Measurements from ENCODE around the gene AKR1C4.

AKR1C4 gene

DNA sequence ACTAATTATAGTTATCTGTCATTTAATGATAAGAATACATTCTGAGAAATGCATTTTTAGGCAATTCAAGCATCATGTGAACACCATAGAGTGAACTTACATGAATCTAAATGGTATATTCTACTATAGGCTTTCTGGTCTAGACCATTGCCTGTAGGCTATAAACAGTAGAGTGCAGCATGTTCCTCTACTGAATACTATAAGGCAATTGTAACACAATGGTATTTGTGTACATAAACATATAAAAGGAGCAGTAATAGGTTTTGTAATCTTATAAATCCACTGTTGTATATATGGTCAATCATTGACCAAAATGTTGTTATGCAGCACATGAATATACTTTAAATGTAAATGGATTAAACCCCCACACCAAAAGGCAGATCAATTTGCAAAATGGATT lies 71.6 kb downstream of the AKR1C4 start:
- DNase-seq: no peak
- no peak for TF ChIP-seq GATA1 (IDR thresholded peaks at IDR 0.05; ENCODE audit: low read depth, low read length)
- no peak for TF ChIP-seq POLR2A (IDR thresholded peaks at IDR 0.05; ENCODE audit: low read length)
